SK-N-SH treated with all-trans-retinoic acid at 6 μM for 48 hours (cell line): ENCODE measurements around the gene TP53.

Source experiments
- BACH2 ChIP-seq: fragments of 250-450 bp; sonication (Bioruptor Pico); IDR thresholded peaks from 2 replicates; pipeline ENCODE4 v1.9.0; 2021; ENCODE audit warnings: mild to moderate bottlenecking, borderline replicate concordance
- CREB5 ChIP-seq: fragments of 250-450 bp; sonication (Bioruptor Pico); IDR thresholded peaks from 2 replicates; pipeline ENCODE4 v1.5.1; 2020; ENCODE audit warnings: low read depth, mild to moderate bottlenecking, moderate library complexity
- CSDC2 ChIP-seq: fragments of 250-450 bp; sonication (Bioruptor Pico); IDR thresholded peaks from 2 replicates; pipeline ENCODE4 v1.5.0; 2020; ENCODE audit warnings: mild to moderate bottlenecking, moderate library complexity
- TOX ChIP-seq: fragments of 250-450 bp; sonication (Bioruptor Pico); IDR thresholded peaks from 2 replicates; pipeline ENCODE4 v1.8.0; 2021; ENCODE audit warnings: mild to moderate bottlenecking, moderate library complexity, borderline replicate concordance
- ZFP30 ChIP-seq: fragments of 450-650 bp; formaldehyde crosslinking; IDR thresholded peaks from 2 replicates; pipeline ENCODE4 v1.5.0; 2022; ENCODE audit warnings: mild to moderate bottlenecking, moderate library complexity
- ZNF8 ChIP-seq: fragments of 450-650 bp; formaldehyde crosslinking; IDR thresholded peaks from 2 replicates; pipeline ENCODE4 v1.5.0; 2020; ENCODE audit warnings: mild to moderate bottlenecking, moderate library complexity

GRCh38 chr17:7701681-7702080, 14.4 kb upstream of the TP53 start:
- TF ChIP-seq BACH2 (CRISPR knock-in tag) (no peak), CSDC2 (CRISPR knock-in tag) (no peak), TOX (CRISPR knock-in tag) (no peak), ZNF8 (CRISPR knock-in tag) (no peak), ZFP30 (CRISPR knock-in tag) (no peak), CREB5 (no peak)
